H1 (cell line): ENCODE measurements around the gene INO80C. TPM values are rescaled to one million over a fixed set of nuclear protein-coding genes. Genes with fewer than 3 reads are reported as not detected.

Experiments used
- CTCF ChIA-PET: fragments of 300-600 bp; sonication (Branson Sonifier 250); formaldehyde crosslinking; loops from one replicate; lab custom pipeline; 2021; ENCODE audit not compliant: partially characterized antibody; lab: Charles Lee
- POLR2A ChIA-PET: fragments of 300-600 bp; sonication (Branson Sonifier 250); formaldehyde crosslinking; loops from one replicate; lab custom pipeline; 2021; ENCODE audit warnings: inconsistent platforms; ENCODE audit not compliant: partially characterized antibody; lab: Charles Lee
- DNase-seq, 2 experiments: peaks; one replicate each; pipeline versions ENCODE4 v3.0.0 to v3.0.0-alpha.2; 2010 to 2022; ENCODE audit warnings: low spot score in 2 of 2, low read depth in 1 of 2, mixed read lengths in 1 of 2
- FAIRE-seq: peaks from 2 replicates; lab custom pipeline; 2011; peaks lifted over from hg19 to GRCh38; lab: Jason Lieb, UNC
- H2AFZ ChIP-seq: 2 replicates; pipeline ENCODE4 v1.8.1; 2012; ENCODE audit warnings: low read length, inconsistent platforms
- H2AK5ac ChIP-seq: 2 replicates; pipeline ENCODE4 v1.6.1; 2013; ENCODE audit warnings: low read depth, low read length
- H2BK120ac ChIP-seq: replicated peaks from 2 replicates; pipeline ENCODE3; 2013; ENCODE audit warnings: low read depth, low read length, inconsistent platforms
- H2BK12ac ChIP-seq: 2 replicates; pipeline ENCODE4 v1.6.1; 2013; ENCODE audit warnings: low read depth, low read length
- H2BK15ac ChIP-seq: 2 replicates; pipeline ENCODE4 v1.6.1; 2013; ENCODE audit warnings: low read length
- H2BK20ac ChIP-seq: 2 replicates; pipeline ENCODE4 v1.6.1; 2013; ENCODE audit warnings: low read length
- H2BK5ac ChIP-seq: 2 replicates; pipeline ENCODE4 v1.6.1; 2013; ENCODE audit warnings: low read depth, low read length
- H3K14ac ChIP-seq: 2 replicates; pipeline ENCODE4 v1.6.1; 2013; ENCODE audit warnings: inconsistent platforms; ENCODE audit not compliant: insufficient read length
- H3K18ac ChIP-seq: 2 replicates; pipeline ENCODE4 v1.6.1; 2013; ENCODE audit warnings: low read length; ENCODE audit errors: extremely low read depth
- H3K23ac ChIP-seq: 2 replicates; pipeline ENCODE4 v1.6.1; 2013; ENCODE audit warnings: inconsistent platforms; ENCODE audit not compliant: insufficient read length
- H3K23me2 ChIP-seq: 2 replicates; pipeline ENCODE4 v1.6.1; 2013; ENCODE audit warnings: low read depth, low read length
- H3K27ac ChIP-seq: 2 replicates; pipeline ENCODE4 v1.6.1; 2011; ENCODE audit warnings: low read depth, low read length, inconsistent platforms
- H3K27me3 ChIP-seq, 4 experiments: replicated peaks in 1 of 4; 1 replicate in 1 of 4; 2 replicates in 3 of 4; pipeline versions ENCODE4 v1.6.1 to v1.8.1; 2011 to 2013; ENCODE audit warnings: low read length in 3 of 4, mild to moderate bottlenecking in 3 of 4, inconsistent platforms in 2 of 4, mixed read lengths in 2 of 4, moderate library complexity in 1 of 4; ENCODE audit not compliant: control insufficient read depth in 3 of 4, insufficient read depth in 3 of 4; ENCODE audit errors: extremely low read depth in 1 of 4
- H3K36me3 ChIP-seq, 4 experiments: 2 replicates each; pipeline versions ENCODE4 v1.6.1 to v1.8.1; 2011 to 2013; ENCODE audit warnings: mild to moderate bottlenecking in 4 of 4, low read length in 3 of 4, moderate library complexity in 2 of 4, control low read depth in 1 of 4, inconsistent platforms in 1 of 4; ENCODE audit not compliant: insufficient read depth in 4 of 4, control insufficient read depth in 2 of 4
- H3K4ac ChIP-seq: replicated peaks from 2 replicates; pipeline ENCODE3; 2013; ENCODE audit warnings: low read length, low read depth, mixed read lengths, inconsistent platforms; ENCODE audit not compliant: insufficient read length
- H3K4me1 ChIP-seq, 4 experiments: replicated peaks in 1 of 4; 1 replicate in 1 of 4; 2 replicates in 3 of 4; pipeline versions ENCODE4 v1.6.1 to v1.8.1; 2011 to 2013; ENCODE audit warnings: low read length in 3 of 4, inconsistent platforms in 2 of 4, mixed read lengths in 1 of 4; ENCODE audit not compliant: insufficient read depth in 4 of 4, control insufficient read depth in 3 of 4
- H3K4me2 ChIP-seq, 2 experiments: 2 replicates each; pipeline versions ENCODE4 v1.6.1 to v1.8.1; 2011 to 2013; ENCODE audit warnings: low read depth in 2 of 2, low read length in 2 of 2, control low read depth in 1 of 2, inconsistent platforms in 1 of 2, mild to moderate bottlenecking in 1 of 2; ENCODE audit not compliant: insufficient read depth in 1 of 2
- H3K4me3 ChIP-seq, 4 experiments: fragments of 200-600, 300-600 bp in 1 of 4; sonication (generic), shearing (Covaris generic), sonication (Bioruptor Twin) in 1 of 4; 2 replicates each; pipeline versions ENCODE4 v1.5.1 to v1.8.1; 2011 to 2016; ENCODE audit warnings: low read length in 4 of 4, low read depth in 3 of 4, control low read depth in 2 of 4, inconsistent platforms in 2 of 4, mild to moderate bottlenecking in 2 of 4, mixed read lengths in 1 of 4, moderate library complexity in 1 of 4; ENCODE audit not compliant: insufficient read depth in 2 of 4; ENCODE audit errors: extremely low read depth in 1 of 4
- H3K56ac ChIP-seq: replicated peaks from 2 replicates; pipeline ENCODE3; 2013; ENCODE audit warnings: low read depth, mild to moderate bottlenecking, mixed read lengths, low read length, inconsistent platforms; ENCODE audit not compliant: insufficient read length
- H3K79me1 ChIP-seq: 2 replicates; pipeline ENCODE4 v1.6.1; 2013; ENCODE audit warnings: low read depth, low read length, control low read depth
- H3K79me2 ChIP-seq, 2 experiments: 2 replicates each; pipeline versions ENCODE4 v1.6.1 to v1.8.1; 2012 to 2013; ENCODE audit warnings: low read length in 2 of 2, mild to moderate bottlenecking in 2 of 2, inconsistent platforms in 1 of 2; ENCODE audit not compliant: insufficient read depth in 2 of 2, control insufficient read depth in 1 of 2
- H3K9ac ChIP-seq, 4 experiments: replicated peaks in 1 of 4; 1 replicate in 1 of 4; 2 replicates in 3 of 4; pipeline versions ENCODE4 v1.6.1 to v1.8.1; 2011 to 2013; ENCODE audit warnings: low read depth in 3 of 4, low read length in 3 of 4, control low read depth in 2 of 4, mild to moderate bottlenecking in 2 of 4, moderate library complexity in 2 of 4, inconsistent platforms in 1 of 4; ENCODE audit errors: extremely low read depth in 1 of 4
- H3K9me3 ChIP-seq, 2 experiments: 2 replicates each; pipeline versions ENCODE4 v1.6.1 to v1.8.1; 2012 to 2013; ENCODE audit warnings: mild to moderate bottlenecking in 2 of 2, moderate library complexity in 2 of 2, control low read depth in 1 of 2, inconsistent platforms in 1 of 2, low read depth in 1 of 2, low read length in 1 of 2, mixed read lengths in 1 of 2; ENCODE audit not compliant: insufficient read depth in 2 of 2
- H4K20me1 ChIP-seq, 2 experiments: replicated peaks in 1 of 2; 2 replicates each; pipeline versions ENCODE3 to v1.8.1; 2011 to 2013; ENCODE audit warnings: inconsistent platforms in 2 of 2, low read length in 2 of 2, mild to moderate bottlenecking in 1 of 2; ENCODE audit not compliant: insufficient read depth in 2 of 2, control insufficient read depth in 1 of 2
- H4K5ac ChIP-seq: 2 replicates; pipeline ENCODE4 v1.6.1; 2013; ENCODE audit warnings: low read length, low read depth, mixed read lengths, inconsistent platforms; ENCODE audit not compliant: insufficient read length
- H4K8ac ChIP-seq: 2 replicates; pipeline ENCODE4 v1.8.0; 2013; ENCODE audit warnings: mild to moderate bottlenecking, moderate library complexity, low read length, inconsistent platforms; ENCODE audit not compliant: insufficient read depth; ENCODE audit errors: extremely low read depth
- H4K91ac ChIP-seq: replicated peaks from 2 replicates; pipeline ENCODE3; 2013; ENCODE audit warnings: low read length, mixed read lengths, inconsistent platforms; ENCODE audit not compliant: insufficient read length
- CHD1 ChIP-seq: IDR thresholded peaks from 2 replicates; pipeline ENCODE4 v1.6.1; 2012; ENCODE audit warnings: low read depth, low read length, improper control_type of control experiment
- HDAC2 ChIP-seq, 2 experiments: fragments of 300-600 bp in 1 of 2; sonication (generic) in 1 of 2; IDR thresholded peaks; 2 replicates each; pipeline ENCODE4 v1.6.1; 2011 to 2012; ENCODE audit warnings: low read depth in 2 of 2, low read length in 2 of 2, mild to moderate bottlenecking in 2 of 2, moderate library complexity in 2 of 2, borderline replicate concordance in 1 of 2, inconsistent platforms in 1 of 2
- KDM1A ChIP-seq: fragments of 200-600, 300-600 bp; sonication (generic); IDR thresholded peaks from 2 replicates; pipeline ENCODE4 v1.7.1; 2016; ENCODE audit warnings: mild to moderate bottlenecking, low read length, borderline replicate concordance
- KDM5A ChIP-seq: fragments of 200-600 bp; IDR thresholded peaks from 2 replicates; pipeline ENCODE4 v1.7.1; 2012; ENCODE audit warnings: mild to moderate bottlenecking, low read length, inconsistent platforms, mixed read lengths
- MAX ChIP-seq: IDR thresholded peaks from 2 replicates; pipeline ENCODE4 v1.6.1; 2012; ENCODE audit warnings: inconsistent platforms
- NANOG ChIP-seq: IDR thresholded peaks from 2 replicates; pipeline ENCODE4 v1.6.1; 2011; ENCODE audit warnings: low read length, low read depth, mild to moderate bottlenecking, inconsistent platforms; ENCODE audit not compliant: insufficient read depth, poor library complexity, severe bottlenecking
- YY1 ChIP-seq: IDR thresholded peaks from 2 replicates; pipeline ENCODE4 v1.6.1; 2011; ENCODE audit warnings: low read depth, mild to moderate bottlenecking, low read length
- WGBS, 2 experiments: shearing (Covaris generic) in 1 of 2; methylation state at CpG; one replicate each; pipeline versions ENCODE4 v1.1.6 to v1.1.7; 2013 to 2015; ENCODE audit warnings: low lambda C conversion rate in 2 of 2, mixed read lengths in 2 of 2, inconsistent platforms in 1 of 2, low coverage in 1 of 2, missing lambda C conversion rate in 1 of 2; ENCODE audit not compliant: insufficient replicate concordance in 2 of 2, insufficient coverage in 1 of 2, insufficient read length in 1 of 2; ENCODE audit errors: extremely low coverage in 1 of 2, missing lambda C conversion rate in 1 of 2; 5-methylcytosine and 5-hydroxymethylcytosine counted together
- long read RNA-seq, 2 experiments: library from RNA in 1 of 2; library from capped mRNA in 1 of 2; stranded (forward); transcript quantifications; one replicate each; pipeline ENCODE4 v2.0.0, GENCODE V29; 2021; ENCODE audit warnings: inconsistent platforms in 1 of 2
- polyA minus RNA-seq, 3 experiments: library from RNA; depleted of rRNA, polyadenylated mRNA; stranded (reverse); fragments of >200 nt; gene quantifications; 1 replicate in 2 of 3; 2 replicates in 1 of 3; pipeline ENCODE4 v1.2.3, GENCODE V29; 2011
- polyA plus RNA-seq, 7 experiments: library from polyadenylated mRNA; depleted of rRNA in 3 of 7; stranded (reverse) in 5 of 7; unstranded in 2 of 7; fragments of >200 nt in 5 of 7; fragments of 200-250 nt in 2 of 7; gene quantifications; 1 replicate in 5 of 7; 2 replicates in 1 of 7; 4 replicates in 1 of 7; pipeline versions ENCODE4 v1.2.1 to v1.2.3, GENCODE V29; 2011 to 2013; ENCODE audit warnings: missing spikeins in 2 of 7, mixed read lengths in 2 of 7
- total RNA-seq: library from RNA; stranded (reverse); fragmentation: NEBNext Ultra II Directional; extraction: Animal tissue kit (Norgen Biotek cat#: 25700); gene quantifications from 2 replicates; pipeline ENCODE4 v1.2.1, GENCODE V29; 2021

The INO80C gene
- total RNA-seq (46.5 and 48.9 TPM in 2 replicates), polyA plus RNA-seq (2011; rRNA removed) (27.8 and 30.1 TPM in 2 replicates), polyA minus RNA-seq (2011; rRNA and poly(A)+ RNA removed) (23.5 and 25.7 TPM in 2 replicates)
- 38.6 TPM for polyA plus RNA-seq (2011; cell fraction: cytosol; rRNA removed)
- 33.7 TPM for polyA plus RNA-seq (2011; cell fraction: nucleus; rRNA removed)
- polyA plus RNA-seq (2012, experiment 1 of 2): 39.7 to 43.3 TPM (median 41.1 TPM) in 4 replicates
- 41.9 TPM for polyA plus RNA-seq (2012, experiment 2 of 2)
- 36.8 TPM for polyA plus RNA-seq (2013, experiment 1 of 2)
- 37.7 TPM for polyA plus RNA-seq (2013, experiment 2 of 2)
- 14.1 TPM for polyA minus RNA-seq (2011; cell fraction: cytosol; rRNA and poly(A)+ RNA removed)
- 20.2 TPM for polyA minus RNA-seq (2011; cell fraction: nucleus; rRNA and poly(A)+ RNA removed)
- long read RNA-seq, experiment 1, transcript INO80C-202 (5 exons, 974 nt): major isoform, 12 of 21 reads
- long read RNA-seq, experiment 1, partial matches to known transcripts: 0 of 21 reads
- long read RNA-seq, experiment 1, other reads (novel, unspliced or antisense): 5 of 21 reads
- long read RNA-seq, experiment 2, transcript INO80C-202 (5 exons, 974 nt): major isoform, 24 of 32 reads
- long read RNA-seq, experiment 2, partial matches to known transcripts: 1 of 32 reads
- long read RNA-seq, experiment 2, other reads (novel, unspliced or antisense): 1 of 32 reads

- WGBS, 2 experiments: 2% methylated on average over 61 of the region's 61 CpGs; no CpG with 5 or more reads in 1 of the 2 experiments
- no peaks in the 10 kb centered on the region for H3K27me3 ChIP-seq
- no peak within 1 kb of the TSS for H3K4ac ChIP-seq
- H2BK12ac ChIP-seq: no peak within 1 kb of the TSS
- H3K27ac ChIP-seq: peak within 1 kb of the TSS; percentile 90
- H4K5ac ChIP-seq: peak within 1 kb of the TSS; percentile 74
- peak within 1 kb of the TSS in 3 of 4 experiments; percentile 68 to 86 (median 79); a peak in 6 of 7 replicates for H3K9ac ChIP-seq
- no peaks in the 10 kb centered on the region for H3K9me3 ChIP-seq
- DNase-seq (peak; percentile 62 to 94), FAIRE-seq (no peak)
- H3K23ac ChIP-seq: no peak within 1 kb of the TSS
- H3K4me2 ChIP-seq: peak within 1 kb of the TSS; percentile 71 to 93
- H4K91ac ChIP-seq: no peak within 1 kb of the TSS
- peaks cover 8 to 47% of the 10 kb centered on the region in 2 experiments; a peak in 3 of 4 replicates for H3K79me2 ChIP-seq
- peak within 1 kb of the TSS; percentile 70 for H2AFZ ChIP-seq
- H2BK5ac ChIP-seq: peak within 1 kb of the TSS; percentile 79; the same call in 1 of the 2 replicates
- no peak within 1 kb of the TSS for H2BK15ac ChIP-seq
- CTCF ChIA-PET: interaction anchor here (0.6 to 1.5 kb wide), 3 partner anchors 12 to 28 kb away, joined by 3 to 4 read pairs (median 4); no protein-coding TSS in a partner anchor
- H3K14ac ChIP-seq: no peak within 1 kb of the TSS
- H2BK120ac ChIP-seq: no peak within 1 kb of the TSS
- POLR2A ChIA-PET: interaction anchor here (1.1 to 1.8 kb wide), 9 partner anchors 9 to 177 kb away, joined by 3 to 7 read pairs (median 4); no protein-coding TSS in a partner anchor
- peaks cover 6% of the 10 kb centered on the region; the same call in 1 of the 2 replicates for H3K23me2 ChIP-seq
- H4K20me1 ChIP-seq: no peaks in the 10 kb centered on the region
- peak within 1 kb of the TSS; percentile 32 for H3K56ac ChIP-seq
- H4K8ac ChIP-seq: peak within 1 kb of the TSS; percentile 98; the same call in 1 of the 2 replicates
- peak within 1 kb of the TSS; percentile 97 for H3K18ac ChIP-seq
- H2AK5ac ChIP-seq: no peak within 1 kb of the TSS
- H3K4me3 ChIP-seq: peak within 1 kb of the TSS; percentile 71 to 87 (median 82)
- H3K4me1 ChIP-seq: peaks cover 0 to 18% (median 3%) of the 10 kb centered on the region in 4 experiments; a peak in 5 of 7 replicates
- H3K79me1 ChIP-seq: peaks cover 8% of the 10 kb centered on the region; the same call in 1 of the 2 replicates
- no peaks in the 10 kb centered on the region for H3K36me3 ChIP-seq
- H2BK20ac ChIP-seq: no peak within 1 kb of the TSS
- TF ChIP-seq YY1 (peak; percentile 88), KDM5A (no peak), HDAC2 (IDR thresholded peaks at IDR 0.05; ENCODE audit: borderline replicate concordance in 1 of 2, low read depth in 2 of 2, low read length in 2 of 2) (peak; percentile 55 to 58; a peak in 1 of 4 replicates), MAX (peak; percentile 94), KDM1A (no peak; the same call in 1 of the 2 replicates), CHD1 (no peak), NANOG (peak; percentile 42)
These were observed at the start of gene INO80C for GRCh38 chr18:35497370-35498197. Gene INO80C, minus strand, starts transcription at chr18:35497960. Its CDS starts 86 bp downstream, at chr18:35497874.
